HCT116 (cell line): ENCODE data around the gene ALDH5A1. TPM values are rescaled to one million over a fixed set of nuclear protein-coding genes. Genes with fewer than 3 reads are reported as not detected.

Experiments
- ATAC-seq: fragments of 200-7000 bp; cut with Tn5 transposase; 2 replicates; pipeline ENCODE4 v1.9.1; 2020; ENCODE audit warnings: mild to moderate bottlenecking, moderate library complexity
- BruUV-seq: library from RNA; stranded (reverse); fragments of 400-500 nt; replicated peaks from 2 replicates; lab custom pipeline; 2021; lab: Mats Ljungman, UMichigan
- CTCF ChIA-PET: fragments of 300-600 bp; sonication (Branson Sonifier 250); formaldehyde crosslinking; loops from one replicate; lab custom pipeline; 2021; ENCODE audit warnings: antibody characterized with exemption; lab: Charles Lee
- POLR2A ChIA-PET: fragments of 300-600, 350-600 bp; sonication (Branson Sonifier 250); formaldehyde crosslinking; loops from one replicate; lab custom pipeline; 2021; ENCODE audit warnings: antibody characterized with exemption; lab: Charles Lee
- RAD21 ChIA-PET, 2 experiments: fragments of 300-600 bp; sonication (Branson Sonifier 250); formaldehyde crosslinking; loops; one replicate each; lab custom pipeline; 2023; ENCODE audit warnings: low total read pairs in 2 of 2; ENCODE audit not compliant: uncharacterized antibody in 2 of 2, unreplicated experiment in 2 of 2, low non-redundant PET in 1 of 2; lab: Charles Lee
- DNase-seq: peaks from one replicate; pipeline ENCODE4 v3.0.0-alpha.2; 2010; ENCODE audit warnings: low read depth, low spot score
- H2AFZ ChIP-seq: fragments of 200-600 bp; shearing (Covaris generic), sonication (generic); 2 replicates; pipeline ENCODE4 v1.6.1; 2017; ENCODE audit warnings: low read depth, mixed run types, mixed read lengths, antibody characterized with exemption, low read length; ENCODE audit not compliant: poor library complexity, severe bottlenecking
- H3K27ac ChIP-seq: 2 replicates; pipeline ENCODE4 v1.5.1; 2012; ENCODE audit warnings: low read depth, low read length
- H3K27me3 ChIP-seq: fragments of 200-600 bp; sonication (generic); 2 replicates; pipeline ENCODE4 v1.6.1; 2016; ENCODE audit warnings: mixed run types, low read length, mixed read lengths; ENCODE audit not compliant: insufficient read depth
- H3K36me3 ChIP-seq, 2 experiments: fragments of 200-500 bp in 1 of 2; fragments of 200-600 bp in 1 of 2; sonication (Bioruptor generic) in 1 of 2; sonication (generic) in 1 of 2; 2 replicates each; pipeline versions ENCODE4 v1.5.1 to v1.6.1; 2014 to 2016; ENCODE audit warnings: low read length in 2 of 2, inconsistent platforms in 1 of 2, mixed read lengths in 1 of 2, mixed run types in 1 of 2; ENCODE audit not compliant: insufficient read depth in 2 of 2, control insufficient read depth in 1 of 2
- H3K4me1 ChIP-seq, 2 experiments: fragments of 200-600 bp in 1 of 2; sonication (generic) in 1 of 2; 2 replicates each; pipeline versions ENCODE4 v1.5.1 to v1.6.1; 2012 to 2017; ENCODE audit warnings: low read length in 2 of 2, inconsistent platforms in 1 of 2, mild to moderate bottlenecking in 1 of 2, mixed read lengths in 1 of 2, mixed run types in 1 of 2, moderate library complexity in 1 of 2; ENCODE audit not compliant: insufficient read depth in 2 of 2, control insufficient read depth in 1 of 2
- H3K4me2 ChIP-seq: fragments of 200-600 bp; sonication (generic); 2 replicates; pipeline ENCODE4 v1.6.1; 2017; ENCODE audit warnings: mixed run types, low read length, mixed read lengths
- H3K4me3 ChIP-seq, 2 experiments: fragments of 200-600 bp in 1 of 2; sonication (generic) in 1 of 2; replicated peaks in 1 of 2; 2 replicates each; pipeline ENCODE4 v1.5.1; 2011 to 2016; ENCODE audit warnings: low read length in 2 of 2, control low read depth in 1 of 2, low read depth in 1 of 2, mild to moderate bottlenecking in 1 of 2, mixed read lengths in 1 of 2, mixed run types in 1 of 2
- H3K79me2 ChIP-seq: fragments of 200-600 bp; sonication (generic); 2 replicates; pipeline ENCODE4 v1.6.1; 2017; ENCODE audit warnings: mild to moderate bottlenecking, mixed run types, low read length, moderate library complexity, mixed read lengths; ENCODE audit not compliant: insufficient read depth
- H3K9ac ChIP-seq: fragments of 200-600 bp; sonication (generic); 2 replicates; pipeline ENCODE4 v1.6.1; 2016; ENCODE audit warnings: low read length, mixed read lengths
- H3K9me2 ChIP-seq: fragments of 200-600 bp; sonication (generic), shearing (Covaris generic); 2 replicates; pipeline ENCODE4 v1.6.1; 2017; ENCODE audit warnings: mixed run types, mild to moderate bottlenecking, moderate library complexity; ENCODE audit not compliant: insufficient read depth
- H3K9me3 ChIP-seq, 2 experiments: fragments of 200-500 bp in 1 of 2; fragments of 200-600 bp in 1 of 2; sonication (Bioruptor generic) in 1 of 2; sonication (generic) in 1 of 2; 2 replicates each; pipeline ENCODE4 v1.6.1; 2014 to 2017; ENCODE audit warnings: low read length in 2 of 2, mixed read lengths in 2 of 2, inconsistent platforms in 1 of 2, low read depth in 1 of 2, mild to moderate bottlenecking in 1 of 2, mixed run types in 1 of 2, moderate library complexity in 1 of 2; ENCODE audit not compliant: control insufficient read depth in 1 of 2, insufficient read depth in 1 of 2
- H4K20me1 ChIP-seq: fragments of 200-600 bp; sonication (generic), shearing (Covaris generic); 2 replicates; pipeline ENCODE4 v1.6.1; 2017; ENCODE audit warnings: mixed run types, mild to moderate bottlenecking, moderate library complexity; ENCODE audit not compliant: insufficient read depth
- CBX3 ChIP-seq: IDR thresholded peaks from 2 replicates; pipeline ENCODE4 v1.6.1; 2012; ENCODE audit warnings: low read depth
- EGR1 ChIP-seq: IDR thresholded peaks from 2 replicates; pipeline ENCODE4 v1.6.1; 2012; ENCODE audit warnings: low read depth
- EZH2 ChIP-seq: fragments of 200-600 bp; sonication (generic); IDR thresholded peaks from 2 replicates; pipeline ENCODE4 v1.6.1; 2017; ENCODE audit warnings: antibody characterized with exemption, mixed run types
- JUND ChIP-seq: IDR thresholded peaks from 2 replicates; pipeline ENCODE4 v1.6.1; 2012
- MAX ChIP-seq: IDR thresholded peaks from 2 replicates; pipeline ENCODE4 v1.6.1; 2012
- POLR2A ChIP-seq: IDR thresholded peaks from 2 replicates; pipeline ENCODE4 v1.7.0; 2011; ENCODE audit warnings: borderline replicate concordance; ENCODE audit not compliant: insufficient read depth, insufficient read length; ENCODE audit errors: extremely low read depth
- SIN3A ChIP-seq: IDR thresholded peaks from 2 replicates; pipeline ENCODE4 v1.6.1; 2012; ENCODE audit warnings: low read depth
- SP1 ChIP-seq: IDR thresholded peaks from 2 replicates; pipeline ENCODE4 v1.6.1; 2012; ENCODE audit warnings: low read depth
- SRF ChIP-seq: IDR thresholded peaks from 2 replicates; pipeline ENCODE4 v1.6.1; 2012; ENCODE audit warnings: low read depth
- YY1 ChIP-seq: IDR thresholded peaks from 2 replicates; pipeline ENCODE4 v1.6.1; 2011; ENCODE audit warnings: low read length, low read depth, moderate library complexity, mild to moderate bottlenecking; ENCODE audit not compliant: insufficient replicate concordance; ENCODE audit errors: extremely low read depth
- ZNF274 ChIP-seq: fragments of 200-500 bp; sonication (Bioruptor generic); IDR thresholded peaks from 2 replicates; pipeline ENCODE4 v1.6.1; 2014; ENCODE audit warnings: mild to moderate bottlenecking, low read depth, low read length, inconsistent platforms
- intact Hi-C: fragments of 100-400 bp; cut with micrococcal nuclease; formaldehyde crosslinking; loops from 2 replicates; pipeline ENCODE4 v1.10.0; 2022
- total RNA-seq: library from RNA; stranded (reverse); gene quantifications from one replicate; pipeline ENCODE4 v1.2.1, GENCODE V29; 2021; ENCODE audit not compliant: unreplicated experiment
- TF ChIP-seq, protein P1 (sequence below), 3 experiments: fragments of 200-600 bp in 1 of 3; sonication (generic) in 1 of 3; IDR thresholded peaks in 2 of 3; conservative IDR thresholded peaks in 1 of 3; 2 replicates each; pipeline ENCODE4 v1.5.1; 2012 to 2017; ENCODE audit warnings: low read depth in 2 of 3, low read length in 2 of 3, antibody characterized with exemption in 1 of 3, borderline replicate concordance in 1 of 3, control low read depth in 1 of 3, mild to moderate bottlenecking in 1 of 3, mixed read lengths in 1 of 3, mixed run types in 1 of 3, moderate library complexity in 1 of 3; ENCODE audit not compliant: insufficient read depth in 1 of 3
- TF ChIP-seq, protein P2 (sequence below): IDR thresholded peaks from 2 replicates; pipeline ENCODE4 v1.6.1; 2012

ALDH5A1 gene
- total RNA-seq, 1 experiment from 2014 or later = 10.0 TPM

GRCh38 chr6:24489881-24490280 lies 4.9 kb upstream of the ALDH5A1 start:
- intact Hi-C loops = no loop called here
- no peak overlapping the region for H3K27ac ChIP-seq
- POLR2A ChIA-PET = no interaction called here

More at GRCh38 chr6:24489881-24490280, 4.9 kb upstream of the ALDH5A1 start:
- Histone ChIP-seq H3K79me2 (no peaks in the 10 kb centered on the region), H2AFZ (no peak overlapping the region), H3K9me2 (no peaks in the 10 kb centered on the region), H3K4me1 (peaks cover 5 to 7% of the 10 kb centered on the region in 2 experiments; a peak in 3 of 4 replicates), H3K4me3 (no peak overlapping the region), H3K9ac (no peak overlapping the region), H3K4me2 (no peak overlapping the region), H4K20me1 (no peaks in the 10 kb centered on the region)
- CTCF ChIA-PET = no interaction called here
- TF ChIP-seq, protein P1, sequence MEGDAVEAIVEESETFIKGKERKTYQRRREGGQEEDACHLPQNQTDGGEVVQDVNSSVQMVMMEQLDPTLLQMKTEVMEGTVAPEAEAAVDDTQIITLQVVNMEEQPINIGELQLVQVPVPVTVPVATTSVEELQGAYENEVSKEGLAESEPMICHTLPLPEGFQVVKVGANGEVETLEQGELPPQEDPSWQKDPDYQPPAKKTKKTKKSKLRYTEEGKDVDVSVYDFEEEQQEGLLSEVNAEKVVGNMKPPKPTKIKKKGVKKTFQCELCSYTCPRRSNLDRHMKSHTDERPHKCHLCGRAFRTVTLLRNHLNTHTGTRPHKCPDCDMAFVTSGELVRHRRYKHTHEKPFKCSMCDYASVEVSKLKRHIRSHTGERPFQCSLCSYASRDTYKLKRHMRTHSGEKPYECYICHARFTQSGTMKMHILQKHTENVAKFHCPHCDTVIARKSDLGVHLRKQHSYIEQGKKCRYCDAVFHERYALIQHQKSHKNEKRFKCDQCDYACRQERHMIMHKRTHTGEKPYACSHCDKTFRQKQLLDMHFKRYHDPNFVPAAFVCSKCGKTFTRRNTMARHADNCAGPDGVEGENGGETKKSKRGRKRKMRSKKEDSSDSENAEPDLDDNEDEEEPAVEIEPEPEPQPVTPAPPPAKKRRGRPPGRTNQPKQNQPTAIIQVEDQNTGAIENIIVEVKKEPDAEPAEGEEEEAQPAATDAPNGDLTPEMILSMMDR (IDR thresholded peaks at IDR 0.05 in 2 of 3, conservative IDR thresholded peaks at IDR 0.05 in 1 of 3; ENCODE audit: borderline replicate concordance in 1 of 3, insufficient read depth in 1 of 3, low read depth in 2 of 3, low read length in 2 of 3) = no peak
- TF ChIP-seq SRF (no peak), POLR2A (no peak), JUND (no peak), MAX (no peak), YY1 (no peak), CBX3 (no peak), EGR1 (no peak), ZNF274 (no peak), SIN3A (no peak), EZH2 (no peak), SP1 (no peak)
- TF ChIP-seq, protein P2, sequence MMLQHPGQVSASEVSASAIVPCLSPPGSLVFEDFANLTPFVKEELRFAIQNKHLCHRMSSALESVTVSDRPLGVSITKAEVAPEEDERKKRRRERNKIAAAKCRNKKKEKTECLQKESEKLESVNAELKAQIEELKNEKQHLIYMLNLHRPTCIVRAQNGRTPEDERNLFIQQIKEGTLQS = no peak
- TF ChIP-seq, all 23 proteins: peak for 0
- DNase-seq = no peak
- H3K36me3 ChIP-seq = no peaks in the 10 kb centered on the region
- RAD21 ChIA-PET = no interaction called here
- no peaks in the 10 kb centered on the region for H3K27me3 ChIP-seq
- no peaks in the 10 kb centered on the region for H3K9me3 ChIP-seq
- BruUV-seq = no TSS peak
- no peak for ATAC-seq
